SK-N-SH (cell line): ENCODE data around the gene PRDM11. TPM values are rescaled to one million over a fixed set of nuclear protein-coding genes. Genes with fewer than 3 reads are reported as not detected.

Experiments used
- CTCF ChIA-PET: fragments of 300-600, 350-600 bp; formaldehyde crosslinking; extraction: SDS; loops from one replicate; lab custom pipeline; 2021; lab: Yijun Ruan, JAX
- POLR2A ChIA-PET: fragments of 350-600 bp; sonication (Branson Sonifier 250); formaldehyde crosslinking; extraction: SDS; loops from one replicate; lab custom pipeline; 2020; ENCODE audit warnings: antibody characterized with exemption, inconsistent platforms; lab: Yijun Ruan, JAX
- DNase-seq: peaks from one replicate; pipeline ENCODE4 v3.0.0; 2012
- H2AFZ ChIP-seq: fragments of 200-600 bp; sonication (generic); 2 replicates; pipeline ENCODE4 v1.8.1; 2016; ENCODE audit warnings: antibody characterized with exemption, mild to moderate bottlenecking, low read depth
- H3F3A ChIP-seq: fragments of 200-600 bp; sonication (generic); replicated peaks from 2 replicates; pipeline ENCODE3; 2016; ENCODE audit warnings: antibody characterized with exemption, mild to moderate bottlenecking; ENCODE audit not compliant: insufficient read depth
- H3K27ac ChIP-seq, 2 experiments: fragments of 200-500 bp in 1 of 2; fragments of 200-600 bp in 1 of 2; sonication (Bioruptor generic) in 1 of 2; sonication (generic), shearing (Covaris generic) in 1 of 2; 2 replicates each; pipeline versions ENCODE4 v1.5.1 to v1.6.1; 2014 to 2016; ENCODE audit warnings: low read depth in 2 of 2, inconsistent platforms in 1 of 2, low read length in 1 of 2, mild to moderate bottlenecking in 1 of 2, mixed read lengths in 1 of 2
- H3K27me3 ChIP-seq: fragments of 200-600 bp; sonication (generic), shearing (Covaris generic); 2 replicates; pipeline ENCODE4 v1.6.1; 2016; ENCODE audit warnings: mixed run types; ENCODE audit not compliant: insufficient read depth
- H3K36me3 ChIP-seq, 2 experiments: fragments of 200-500 bp in 1 of 2; fragments of 200-600 bp in 1 of 2; sonication (Bioruptor generic) in 1 of 2; sonication (generic) in 1 of 2; replicated peaks in 1 of 2; 2 replicates each; pipeline versions ENCODE3 to v1.5.1; 2014 to 2016; ENCODE audit warnings: low read length in 1 of 2, mild to moderate bottlenecking in 1 of 2; ENCODE audit not compliant: insufficient read depth in 2 of 2, control insufficient read depth in 1 of 2
- H3K4me1 ChIP-seq, 2 experiments: fragments of 200-500 bp in 1 of 2; fragments of 200-600 bp in 1 of 2; sonication (Bioruptor generic) in 1 of 2; sonication (generic), shearing (Covaris generic) in 1 of 2; 2 replicates each; pipeline versions ENCODE4 v1.5.1 to v1.6.1; 2014 to 2016; ENCODE audit warnings: low read depth in 1 of 2, low read length in 1 of 2, mixed run types in 1 of 2; ENCODE audit not compliant: insufficient read depth in 2 of 2, control insufficient read depth in 1 of 2
- H3K4me2 ChIP-seq: fragments of 200-600 bp; sonication (generic), shearing (Covaris generic); 2 replicates; pipeline ENCODE4 v1.6.1; 2017; ENCODE audit warnings: mixed run types
- H3K4me3 ChIP-seq, 2 experiments: fragments of 200-500 bp in 1 of 2; fragments of 200-600 bp in 1 of 2; sonication (Bioruptor generic) in 1 of 2; sonication (generic), shearing (Covaris generic) in 1 of 2; 2 replicates each; pipeline versions ENCODE4 v1.5.1 to v1.8.1; 2014 to 2016; ENCODE audit warnings: low read depth in 2 of 2, inconsistent platforms in 1 of 2, low read length in 1 of 2, mild to moderate bottlenecking in 1 of 2, mixed read lengths in 1 of 2, moderate library complexity in 1 of 2
- H3K79me2 ChIP-seq: fragments of 200-600 bp; sonication (generic); 2 replicates; pipeline ENCODE4 v1.8.1; 2017; ENCODE audit warnings: mild to moderate bottlenecking; ENCODE audit not compliant: insufficient read depth
- H3K9ac ChIP-seq: fragments of 200-600 bp; sonication (generic); 2 replicates; pipeline ENCODE4 v1.6.1; 2017; ENCODE audit warnings: mixed run types
- H3K9me2 ChIP-seq: fragments of 200-600 bp; sonication (generic); 2 replicates; pipeline ENCODE4 v1.6.1; 2017; ENCODE audit warnings: mixed run types
- H3K9me3 ChIP-seq: fragments of 200-600 bp; sonication (generic); 2 replicates; pipeline ENCODE4 v1.6.1; 2017; ENCODE audit warnings: mixed run types, mild to moderate bottlenecking, moderate library complexity
- H4K20me1 ChIP-seq: fragments of 200-600 bp; sonication (generic); 2 replicates; pipeline ENCODE4 v1.6.1; 2017; ENCODE audit warnings: mild to moderate bottlenecking, mixed run types; ENCODE audit not compliant: insufficient read depth
- CHD2 ChIP-seq: fragments of 150-350 bp; IDR thresholded peaks from 2 replicates; pipeline ENCODE4 v1.6.1; 2018; ENCODE audit warnings: low read length; ENCODE audit not compliant: partially characterized antibody
- GABPA ChIP-seq: IDR thresholded peaks from 2 replicates; pipeline ENCODE4 v1.4.0; 2012; ENCODE audit warnings: low read depth, mild to moderate bottlenecking
- GATA2 ChIP-seq: sonication (generic); formaldehyde crosslinking; IDR thresholded peaks from 2 replicates; pipeline ENCODE4 v1.5.0; 2020; ENCODE audit warnings: mild to moderate bottlenecking, missing genetic modification reagents
- NRF1 ChIP-seq: IDR thresholded peaks from 2 replicates; pipeline ENCODE4 v1.6.1; 2012; ENCODE audit warnings: low read depth, mild to moderate bottlenecking, low read length
- RCOR1 ChIP-seq: fragments of 150-350 bp; IDR thresholded peaks from 2 replicates; pipeline ENCODE4 v1.6.1; 2017; ENCODE audit warnings: antibody characterized with exemption, low read length
- SIN3A ChIP-seq: IDR thresholded peaks from 2 replicates; pipeline ENCODE4 v1.6.1; 2012; ENCODE audit warnings: low read depth, mild to moderate bottlenecking, low read length, moderate library complexity, borderline replicate concordance
- TCF12 ChIP-seq: IDR thresholded peaks from 2 replicates; pipeline ENCODE4 v1.4.0; 2012
- TEAD4 ChIP-seq: IDR thresholded peaks from 2 replicates; pipeline ENCODE4 v1.4.0; 2012; ENCODE audit warnings: mild to moderate bottlenecking, borderline replicate concordance; ENCODE audit not compliant: insufficient read depth
- WGBS: methylation state at CpG from one replicate; pipeline ENCODE4 v1.1.6; 2017; ENCODE audit warnings: low lambda C conversion rate; 5-methylcytosine and 5-hydroxymethylcytosine counted together
- polyA plus RNA-seq, 3 experiments: library from polyadenylated mRNA; depleted of rRNA; stranded (reverse); fragments of >200 nt; gene quantifications; 2 replicates each; pipeline ENCODE4 v1.2.3, GENCODE V29; 2012
- TF ChIP-seq, protein P1 (sequence below): fragments of 150-350 bp; IDR thresholded peaks from 2 replicates; pipeline ENCODE4 v1.6.1; 2016; ENCODE audit warnings: mild to moderate bottlenecking, low read depth, low read length
- TF ChIP-seq, protein P2 (sequence below): IDR thresholded peaks from 2 replicates; pipeline ENCODE4; 2012
- TF ChIP-seq, protein P3 (sequence below): IDR thresholded peaks from 2 replicates; pipeline ENCODE4 v1.6.1; 2012; ENCODE audit warnings: mild to moderate bottlenecking, low read depth, low read length, moderate library complexity
- TF ChIP-seq, protein P4 (sequence below): IDR thresholded peaks from 2 replicates; pipeline ENCODE4 v1.4.0; 2012; ENCODE audit warnings: low read depth, borderline replicate concordance

Gene PRDM11
- polyA plus RNA-seq, 1 of the 3 experiments (the other 2 are of a cell fraction), result 4.5 TPM

DNA sequence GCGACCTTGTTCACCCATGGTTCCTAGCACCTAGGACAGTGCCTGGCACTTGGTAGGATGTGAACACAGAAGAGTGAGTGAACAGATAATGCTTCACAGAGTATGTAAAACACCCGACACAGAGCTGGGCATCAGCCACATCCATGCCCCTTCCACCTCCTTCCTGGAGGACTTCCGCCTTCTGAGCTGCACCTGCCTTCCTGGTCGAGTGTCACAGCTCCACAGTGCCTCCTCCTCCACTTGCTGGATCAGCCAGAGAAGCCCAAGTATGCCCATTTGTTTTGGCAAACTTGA is 20.1 kb downstream of the PRDM11 start:
- Histone ChIP-seq H3K36me3 (no peaks in the 10 kb centered on the region), H4K20me1 (peaks cover 26% of the 10 kb centered on the region), H3K9me3 (no peaks in the 10 kb centered on the region), H3K4me2 (no peak overlapping the region), H3K4me3 (no peak overlapping the region), H2AFZ (no peak overlapping the region), H3K9me2 (no peaks in the 10 kb centered on the region), H3F3A (no peaks in the 10 kb centered on the region), H3K27ac (no peak overlapping the region), H3K27me3 (no peaks in the 10 kb centered on the region), H3K9ac (no peak overlapping the region), H3K79me2 (no peaks in the 10 kb centered on the region), H3K4me1 (peaks cover 10 to 19% of the 10 kb centered on the region in 2 experiments; a peak in 3 of 4 replicates)
- no peak for DNase-seq
- WGBS, result 72% methylated on average over 4 of the region's 4 CpGs
- ChIA-PET CTCF (interaction anchor here (1.0 to 1.7 kb wide), 2 partner anchors 230 to 489 kb away, joined by 4 read pairs; no protein-coding TSS in a partner anchor), POLR2A (no interaction called here)
- no peak for TF ChIP-seq GATA2 (CRISPR knock-in tag)
- no peak for TF ChIP-seq GABPA
- TF ChIP-seq, protein P1, sequence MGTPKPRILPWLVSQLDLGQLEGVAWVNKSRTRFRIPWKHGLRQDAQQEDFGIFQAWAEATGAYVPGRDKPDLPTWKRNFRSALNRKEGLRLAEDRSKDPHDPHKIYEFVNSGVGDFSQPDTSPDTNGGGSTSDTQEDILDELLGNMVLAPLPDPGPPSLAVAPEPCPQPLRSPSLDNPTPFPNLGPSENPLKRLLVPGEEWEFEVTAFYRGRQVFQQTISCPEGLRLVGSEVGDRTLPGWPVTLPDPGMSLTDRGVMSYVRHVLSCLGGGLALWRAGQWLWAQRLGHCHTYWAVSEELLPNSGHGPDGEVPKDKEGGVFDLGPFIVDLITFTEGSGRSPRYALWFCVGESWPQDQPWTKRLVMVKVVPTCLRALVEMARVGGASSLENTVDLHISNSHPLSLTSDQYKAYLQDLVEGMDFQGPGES, result no peak
- TF ChIP-seq, protein P2, sequence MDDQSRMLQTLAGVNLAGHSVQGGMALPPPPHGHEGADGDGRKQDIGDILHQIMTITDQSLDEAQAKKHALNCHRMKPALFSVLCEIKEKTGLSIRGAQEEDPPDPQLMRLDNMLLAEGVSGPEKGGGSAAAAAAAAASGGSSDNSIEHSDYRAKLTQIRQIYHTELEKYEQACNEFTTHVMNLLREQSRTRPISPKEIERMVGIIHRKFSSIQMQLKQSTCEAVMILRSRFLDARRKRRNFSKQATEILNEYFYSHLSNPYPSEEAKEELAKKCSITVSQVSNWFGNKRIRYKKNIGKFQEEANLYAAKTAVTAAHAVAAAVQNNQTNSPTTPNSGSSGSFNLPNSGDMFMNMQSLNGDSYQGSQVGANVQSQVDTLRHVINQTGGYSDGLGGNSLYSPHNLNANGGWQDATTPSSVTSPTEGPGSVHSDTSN, result no peak
- TF ChIP-seq, protein P3, sequence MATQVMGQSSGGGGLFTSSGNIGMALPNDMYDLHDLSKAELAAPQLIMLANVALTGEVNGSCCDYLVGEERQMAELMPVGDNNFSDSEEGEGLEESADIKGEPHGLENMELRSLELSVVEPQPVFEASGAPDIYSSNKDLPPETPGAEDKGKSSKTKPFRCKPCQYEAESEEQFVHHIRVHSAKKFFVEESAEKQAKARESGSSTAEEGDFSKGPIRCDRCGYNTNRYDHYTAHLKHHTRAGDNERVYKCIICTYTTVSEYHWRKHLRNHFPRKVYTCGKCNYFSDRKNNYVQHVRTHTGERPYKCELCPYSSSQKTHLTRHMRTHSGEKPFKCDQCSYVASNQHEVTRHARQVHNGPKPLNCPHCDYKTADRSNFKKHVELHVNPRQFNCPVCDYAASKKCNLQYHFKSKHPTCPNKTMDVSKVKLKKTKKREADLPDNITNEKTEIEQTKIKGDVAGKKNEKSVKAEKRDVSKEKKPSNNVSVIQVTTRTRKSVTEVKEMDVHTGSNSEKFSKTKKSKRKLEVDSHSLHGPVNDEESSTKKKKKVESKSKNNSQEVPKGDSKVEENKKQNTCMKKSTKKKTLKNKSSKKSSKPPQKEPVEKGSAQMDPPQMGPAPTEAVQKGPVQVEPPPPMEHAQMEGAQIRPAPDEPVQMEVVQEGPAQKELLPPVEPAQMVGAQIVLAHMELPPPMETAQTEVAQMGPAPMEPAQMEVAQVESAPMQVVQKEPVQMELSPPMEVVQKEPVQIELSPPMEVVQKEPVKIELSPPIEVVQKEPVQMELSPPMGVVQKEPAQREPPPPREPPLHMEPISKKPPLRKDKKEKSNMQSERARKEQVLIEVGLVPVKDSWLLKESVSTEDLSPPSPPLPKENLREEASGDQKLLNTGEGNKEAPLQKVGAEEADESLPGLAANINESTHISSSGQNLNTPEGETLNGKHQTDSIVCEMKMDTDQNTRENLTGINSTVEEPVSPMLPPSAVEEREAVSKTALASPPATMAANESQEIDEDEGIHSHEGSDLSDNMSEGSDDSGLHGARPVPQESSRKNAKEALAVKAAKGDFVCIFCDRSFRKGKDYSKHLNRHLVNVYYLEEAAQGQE, result peak; percentile 75; the same call in 1 of the 2 replicates

DNA sequence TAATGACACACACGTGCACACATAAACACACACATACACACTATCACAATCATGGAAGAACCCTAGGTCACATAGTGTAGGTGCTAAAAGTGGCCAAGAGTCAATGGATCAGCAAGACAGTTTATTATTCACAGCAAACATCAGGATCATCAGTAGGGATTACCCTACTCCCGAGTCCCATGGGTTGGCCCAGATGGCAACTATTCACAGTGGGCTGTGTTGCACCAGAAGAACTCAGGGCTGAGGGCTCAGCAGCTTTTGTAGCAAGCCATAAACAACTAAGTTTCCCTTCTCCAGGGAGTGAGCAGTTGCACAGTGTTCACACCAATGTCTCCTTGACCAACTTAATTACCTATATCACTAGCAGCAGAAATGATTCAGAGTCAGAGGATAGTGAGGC is 20.8 kb downstream of the PRDM11 start:
- H4K20me1 ChIP-seq, result peaks cover 24% of the 10 kb centered on the region
- no peaks in the 10 kb centered on the region for H3K79me2 ChIP-seq
- no peaks in the 10 kb centered on the region for H3K27me3 ChIP-seq
- no peak overlapping the region for H3K4me2 ChIP-seq
- no peak overlapping the region for H3K4me3 ChIP-seq
- no peak for TF ChIP-seq CHD2
- TF ChIP-seq SIN3A, result no peak
- TF ChIP-seq TCF12, result no peak
- no peak for TF ChIP-seq RCOR1
- TF ChIP-seq, protein P4, sequence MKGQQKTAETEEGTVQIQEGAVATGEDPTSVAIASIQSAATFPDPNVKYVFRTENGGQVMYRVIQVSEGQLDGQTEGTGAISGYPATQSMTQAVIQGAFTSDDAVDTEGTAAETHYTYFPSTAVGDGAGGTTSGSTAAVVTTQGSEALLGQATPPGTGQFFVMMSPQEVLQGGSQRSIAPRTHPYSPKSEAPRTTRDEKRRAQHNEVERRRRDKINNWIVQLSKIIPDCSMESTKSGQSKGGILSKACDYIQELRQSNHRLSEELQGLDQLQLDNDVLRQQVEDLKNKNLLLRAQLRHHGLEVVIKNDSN, result no peak
- no peak for TF ChIP-seq NRF1
- TF ChIP-seq TEAD4, result no peak
- TF ChIP-seq, all 33 proteins: peak for 0
- Histone ChIP-seq H3K9me3 (no peaks in the 10 kb centered on the region), H3K36me3 (no peaks in the 10 kb centered on the region), H3K4me1 (peaks cover 10 to 12% of the 10 kb centered on the region in 2 experiments; a peak in 3 of 4 replicates), H3F3A (no peaks in the 10 kb centered on the region), H3K27ac (no peak overlapping the region), H3K9me2 (no peaks in the 10 kb centered on the region), H2AFZ (no peak overlapping the region), H3K9ac (no peak overlapping the region)
- CTCF ChIA-PET, result interaction anchor here (1.0 kb wide), 1 partner anchor 488 kb away, joined by 4 read pairs; no protein-coding TSS in a partner anchor
- WGBS, result 100% methylated on average over 1 of the region's 2 CpGs
- POLR2A ChIA-PET, result no interaction called here
- DNase-seq, result no peak
